GM12874 (cell line): ENCODE results near the gene NME7.

ENCODE experiments used
- CTCF ChIP-seq: IDR thresholded peaks from 2 replicates; pipeline ENCODE4 v1.5.1; 2011; ENCODE audit warnings: low read depth, mild to moderate bottlenecking, control low read depth, low read length, moderate library complexity; ENCODE audit not compliant: insufficient read depth

Gene NME7

GRCh38 chr1:169106095-169106920, 261.3 kb downstream of the NME7 start, which contains the start of gene ATP1B1:
TSS of gene ATP1B1 (plus strand) at chr1:169106690. CDS start at chr1:169106830, 140 bp downstream.
- TF ChIP-seq CTCF: 0 out of 2 replicates have a peak, but pooled peaks have one; percentile 5

GRCh38 chr1:169105434-169106094, 262.0 kb downstream of the NME7 start:
- TF ChIP-seq CTCF: no peak

DNA sequence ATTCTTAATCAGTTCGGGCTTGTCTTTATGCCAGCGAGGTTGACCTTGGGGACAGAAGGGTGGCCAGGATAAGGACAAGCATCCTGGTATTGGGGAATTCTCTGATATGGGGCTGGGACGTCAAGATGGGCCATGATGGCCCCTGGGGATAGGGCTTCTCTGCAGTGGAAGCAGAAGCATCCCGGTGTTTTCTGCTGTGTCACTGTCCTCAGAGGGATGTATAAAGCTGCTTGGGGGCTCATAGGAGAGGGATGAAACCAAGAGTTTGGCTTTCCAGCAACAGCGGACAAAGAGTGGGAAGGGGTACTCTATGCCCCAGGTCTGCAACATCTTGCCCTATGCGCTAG, 262.5 kb downstream of the NME7 start:
- no peak for TF ChIP-seq CTCF

- no peak for TF ChIP-seq CTCF
Observed at GRCh38 chr1:169103480-169103893, 264.1 kb downstream of the NME7 start.

- TF ChIP-seq CTCF: no peak
Observed at GRCh38 chr1:169103002-169103401, 264.6 kb downstream of the NME7 start.

- TF ChIP-seq CTCF: no peak
Observed at GRCh38 chr1:169102567-169102966, 265.0 kb downstream of the NME7 start.

GRCh38 chr1:169100651-169101088, 266.9 kb downstream of the NME7 start:
- no peak for TF ChIP-seq CTCF
